Activated effector memory CD4-positive, alpha-beta T cell treated with anti-CD3 and anti-CD28 coated beads, Interleukin-2, amount 50 U/mL, for 16 hours (primary cell): Measurements from ENCODE around the gene PAK1IP1.
"Not testable (repeated sequence)": the region's sequence is repeated elsewhere in the genome, so short reads cannot be mapped to it uniquely, and the experiment has no call there.

ENCODE experiments used
- DNase-seq: peaks from one replicate; pipeline ENCODE4 v3.0.0-alpha.2; 2020

Gene PAK1IP1

DNA sequence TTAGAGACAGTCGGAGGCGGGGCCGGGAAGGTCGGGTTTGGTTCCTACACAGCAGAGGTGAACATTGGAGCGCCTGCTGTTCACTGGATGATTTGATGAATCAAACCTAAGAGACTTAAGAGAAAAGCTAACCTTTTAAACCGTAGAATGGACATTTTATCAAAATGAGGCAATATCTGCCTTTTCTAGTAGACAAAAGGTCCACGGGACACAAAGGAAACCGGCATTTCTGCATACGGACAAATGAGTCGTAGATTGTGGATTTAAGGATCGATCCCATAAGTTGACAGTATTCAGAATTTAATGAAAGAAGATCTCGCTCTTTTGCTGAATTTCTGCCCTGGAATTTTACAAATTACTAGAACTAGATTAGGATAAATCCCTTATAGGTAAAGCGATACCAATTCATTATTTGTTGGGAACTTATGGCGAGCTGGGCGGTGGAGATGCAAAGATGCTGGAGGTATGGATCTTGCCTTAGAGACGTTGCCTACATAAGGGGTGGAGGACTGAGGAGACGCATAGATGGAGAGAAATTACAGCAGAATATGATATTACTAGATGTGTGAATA is 400 bp downstream of the PAK1IP1 start:
- no peak for DNase-seq

- no peak for DNase-seq
These were observed 1.9 kb downstream of the PAK1IP1 start for GRCh38 chr6:10696655-10697054.

DNA sequence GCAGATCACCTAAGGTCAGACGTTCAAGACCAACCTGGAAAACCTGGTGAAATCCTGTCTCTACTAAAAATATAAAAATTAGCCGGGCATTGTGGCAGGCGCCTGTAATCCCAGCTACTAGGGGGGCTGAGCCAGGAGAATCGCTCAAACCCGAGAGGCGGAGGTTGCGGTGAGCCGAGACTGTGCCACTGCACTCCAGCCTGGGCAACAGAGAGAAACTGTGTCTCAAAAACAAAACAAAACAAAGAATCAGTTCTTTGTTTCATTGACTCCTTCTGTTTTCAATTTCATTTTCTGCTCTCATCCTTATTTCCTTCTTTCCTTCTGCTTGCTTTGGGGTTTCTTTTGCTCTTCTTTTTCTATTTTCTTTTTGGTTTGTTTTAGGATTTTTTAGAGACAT is 19.2 kb downstream of the PAK1IP1 start:
- no peak for DNase-seq

DNA sequence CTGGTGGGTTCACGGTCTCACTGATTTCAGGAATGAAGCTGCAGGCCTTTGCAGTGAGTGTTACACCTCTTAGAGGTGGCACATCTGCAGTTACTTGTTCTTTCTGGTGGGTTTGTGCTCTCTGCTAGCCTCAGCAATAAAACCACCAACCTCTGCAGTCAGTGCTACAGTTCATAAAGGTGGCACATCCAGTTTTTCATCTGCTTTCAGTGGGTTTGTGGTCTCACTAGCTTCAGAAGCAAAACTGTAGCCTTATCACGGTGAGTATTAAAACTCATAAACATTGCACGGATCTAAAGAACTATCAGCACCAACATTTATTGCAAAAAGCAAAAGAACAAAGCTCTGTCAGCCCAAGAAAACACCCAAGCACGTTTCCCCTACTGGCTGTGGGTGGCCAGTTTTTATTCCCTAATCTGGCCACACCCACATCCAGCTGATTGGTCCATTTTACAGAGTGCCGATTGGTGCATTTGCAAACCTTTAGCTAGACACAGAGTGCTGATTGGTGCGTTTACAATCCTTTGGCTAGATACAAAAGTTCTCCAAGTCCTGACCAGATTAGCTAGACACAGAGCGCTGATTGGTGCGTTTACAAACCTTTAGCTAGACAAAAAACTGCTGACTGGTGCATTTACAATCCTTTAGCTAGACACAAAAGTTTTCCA is 24.7 kb downstream of the PAK1IP1 start:
- peak; percentile 68 for DNase-seq

DNA sequence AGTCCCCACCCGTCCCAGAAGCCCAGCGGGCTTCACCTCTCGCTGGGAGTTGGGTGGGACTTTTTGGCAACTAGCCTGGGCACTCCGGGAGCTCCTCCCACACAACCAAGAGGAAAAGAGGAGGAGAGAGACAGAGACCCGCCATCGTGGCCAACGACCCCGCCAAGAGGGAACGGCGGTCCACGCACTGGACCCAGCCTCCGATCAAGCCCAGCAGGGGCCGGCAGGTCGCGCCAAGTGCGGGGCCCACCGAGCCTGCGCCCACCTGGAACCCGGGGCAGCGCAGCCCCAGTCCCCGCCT is 25.1 kb downstream of the PAK1IP1 start:
- no peak for DNase-seq

DNA sequence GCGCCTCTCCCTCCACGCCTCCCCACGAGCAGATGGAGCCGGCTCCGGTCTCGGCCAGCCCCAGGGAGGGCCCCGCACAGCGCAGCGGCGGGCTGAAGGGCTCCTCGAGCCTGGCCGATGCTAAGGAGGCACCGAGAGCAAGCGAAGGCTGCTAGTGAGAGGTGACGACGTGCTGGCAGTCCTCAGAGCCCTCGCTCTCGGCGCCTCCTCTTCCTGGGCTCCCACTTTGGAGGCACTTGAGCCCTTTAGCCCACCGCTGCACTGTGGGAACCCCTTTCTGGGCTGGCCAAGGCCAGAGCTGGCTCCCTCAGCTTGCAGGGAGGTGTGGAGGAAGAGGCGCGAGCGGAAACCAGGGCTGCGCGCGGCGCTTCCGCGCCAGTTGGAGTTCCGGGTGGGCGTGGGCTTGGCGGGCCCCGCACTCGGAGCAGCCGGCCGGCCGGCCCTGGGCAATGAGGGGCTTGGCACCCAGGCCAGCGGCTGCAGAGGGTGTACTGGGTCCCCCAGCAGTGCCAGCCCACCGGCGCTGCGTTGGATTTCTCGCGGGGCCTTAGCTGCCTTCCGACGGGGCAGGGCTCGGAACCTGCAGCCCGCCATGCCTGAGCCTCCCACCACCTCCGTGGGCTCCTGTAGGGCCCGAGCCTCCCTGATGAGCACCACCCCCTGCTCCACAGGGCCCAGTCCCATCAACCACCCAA is 25.6 kb downstream of the PAK1IP1 start:
- peak; percentile 87 for DNase-seq

DNA sequence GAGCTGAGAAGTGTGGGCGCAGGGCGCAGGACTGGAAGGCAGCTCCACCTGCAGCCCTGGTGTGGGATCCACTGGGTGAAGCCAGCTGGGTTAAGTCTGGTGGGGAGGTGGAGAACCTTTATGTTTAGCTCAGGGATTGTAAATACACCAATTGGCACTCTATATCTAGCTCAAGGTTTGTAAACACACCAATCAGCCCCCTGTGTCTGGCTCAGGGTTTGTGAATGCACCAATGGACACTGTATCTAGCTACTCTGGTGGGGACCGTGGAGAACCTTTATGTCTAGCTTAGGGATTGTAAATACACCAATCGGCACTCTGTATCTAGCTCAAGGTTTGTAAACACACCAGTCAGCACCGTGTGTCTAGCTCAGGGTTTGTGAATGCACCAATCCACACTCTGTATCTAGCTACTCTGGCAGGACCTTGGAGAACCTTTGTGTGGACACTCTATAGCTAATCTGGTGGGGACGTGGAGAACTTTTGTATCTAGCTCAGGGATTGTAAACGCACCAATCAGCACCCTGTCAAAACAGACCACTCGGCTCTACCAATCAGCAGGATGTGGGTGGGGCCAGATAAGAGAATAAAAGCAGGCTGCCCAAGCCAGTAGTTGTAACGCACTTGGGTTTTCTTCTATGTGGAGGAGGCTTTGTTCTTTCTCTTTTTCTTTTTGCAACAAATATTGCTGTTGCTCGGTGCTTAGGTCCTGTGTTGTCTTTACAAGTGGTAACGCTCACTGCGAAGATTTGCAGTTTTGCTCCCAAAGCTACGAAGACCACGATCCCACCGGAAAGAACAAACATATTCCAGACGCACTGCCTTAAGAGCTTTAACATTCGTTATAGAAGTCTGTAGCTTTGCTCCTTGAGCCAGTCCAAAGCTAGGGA is 26.4 kb downstream of the PAK1IP1 start:
- not testable (repeated sequence) for DNase-seq

GRCh38 chr6:10721850-10722569 is 27.2 kb downstream of the PAK1IP1 start:
- no peak for DNase-seq

DNA sequence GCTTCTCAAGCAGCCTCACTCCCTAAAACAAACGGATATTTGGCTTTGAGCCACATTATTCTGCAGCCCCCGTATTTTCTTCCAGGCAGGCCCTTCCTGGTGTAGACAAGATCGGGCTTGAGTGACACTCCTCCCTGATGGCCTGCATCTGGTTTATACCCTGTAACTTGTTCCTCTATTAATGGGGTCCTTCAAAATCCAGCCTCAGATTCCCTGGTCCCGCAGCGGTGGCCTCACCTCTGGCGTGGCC is 27.7 kb downstream of the PAK1IP1 start:
- no peak for DNase-seq

GRCh38 chr6:10722820-10723566 is 28.2 kb downstream of the PAK1IP1 start, which contains the start of gene TMEM14C:
TSS of gene TMEM14C (plus strand) at chr6:10723070. CDS start at chr6:10724614, 1,544 bp downstream.
- peak; percentile 94 for DNase-seq

DNA sequence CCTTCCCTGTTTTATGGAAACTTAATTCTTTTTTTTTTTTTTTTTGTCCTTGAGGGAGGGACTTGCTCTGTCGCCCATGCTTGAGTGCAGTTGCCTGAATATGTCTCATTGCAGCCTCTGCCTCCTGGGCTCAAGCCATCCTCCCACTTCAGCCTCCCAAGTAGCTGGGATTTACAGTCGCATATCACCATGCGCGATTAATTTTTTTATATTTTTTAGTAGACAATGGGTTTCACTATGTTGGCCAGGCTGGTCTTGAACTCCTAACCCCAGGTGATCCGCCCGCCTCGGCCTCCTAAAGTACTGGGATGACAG is 28.8 kb downstream of the PAK1IP1 start:
- no peak for DNase-seq

DNA sequence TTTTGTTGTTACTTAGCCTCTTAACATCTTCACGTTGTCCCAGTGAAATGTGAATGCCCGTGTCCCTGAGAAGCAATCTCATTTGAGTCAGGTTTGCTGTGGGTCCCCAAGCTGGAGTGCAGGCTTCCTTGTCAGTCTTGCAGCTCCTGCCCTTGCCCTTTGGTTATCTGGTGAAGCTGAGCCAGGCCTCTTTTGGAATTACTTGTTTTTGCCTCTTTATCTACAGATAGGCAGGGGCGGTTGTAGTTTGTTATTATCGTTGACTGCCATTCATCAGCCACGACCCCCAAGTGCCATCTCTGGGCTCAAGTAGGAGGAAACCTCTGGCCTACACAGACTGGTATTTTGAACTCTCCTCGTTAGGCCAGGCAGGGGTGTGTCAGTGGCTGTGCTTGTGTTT is 30.3 kb downstream of the PAK1IP1 start:
- no peak for DNase-seq

DNA sequence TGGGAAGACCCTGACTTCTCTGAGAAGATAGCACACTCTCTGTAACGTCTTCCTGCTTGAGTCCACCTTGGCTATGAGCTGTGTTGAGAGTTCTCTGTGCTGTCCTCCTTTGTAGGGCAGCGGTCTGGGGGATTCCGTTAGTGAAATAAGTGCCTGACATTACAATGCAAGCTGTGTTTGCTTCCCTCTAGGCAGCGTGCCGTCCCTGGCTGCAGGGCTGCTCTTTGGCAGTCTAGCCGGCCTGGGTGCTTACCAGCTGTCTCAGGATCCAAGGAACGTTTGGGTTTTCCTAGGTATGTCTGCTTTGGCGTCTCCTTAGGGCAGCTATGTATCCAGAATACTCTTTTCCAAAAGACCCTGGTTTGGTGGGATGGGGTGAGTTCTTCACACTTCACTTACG is 30.9 kb downstream of the PAK1IP1 start:
- no peak for DNase-seq

GRCh38 chr6:10730254-10730653 is 35.5 kb downstream of the PAK1IP1 start:
- DNase-seq, result no peak

DNA sequence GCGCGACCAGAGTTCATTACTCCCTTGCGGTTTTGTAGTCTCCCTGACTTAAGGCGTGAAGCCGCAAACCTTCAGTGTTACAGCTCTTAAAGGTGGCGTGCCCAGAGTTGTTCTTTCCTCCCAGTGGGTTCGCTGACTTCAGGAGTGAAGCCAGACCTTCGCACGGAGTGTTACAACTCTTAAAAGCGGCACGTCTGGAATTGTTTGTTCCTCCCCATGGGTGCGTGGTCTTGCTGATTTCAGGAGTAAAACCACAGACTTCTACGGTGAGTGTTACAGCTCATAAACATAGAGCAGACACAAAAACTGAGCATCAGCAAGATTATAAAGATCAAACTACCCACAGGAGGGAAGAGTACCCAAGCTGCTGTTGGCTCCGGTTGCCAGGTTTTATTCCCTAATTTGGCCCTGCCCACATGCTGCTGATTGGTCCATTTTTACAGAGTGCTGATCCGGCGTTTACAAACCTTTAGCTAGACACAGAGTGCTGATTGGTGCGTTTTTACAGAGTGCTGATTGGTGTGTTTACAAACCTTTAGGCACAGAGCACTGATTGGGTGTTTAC is 38.5 kb downstream of the PAK1IP1 start:
- no peak for DNase-seq

DNA sequence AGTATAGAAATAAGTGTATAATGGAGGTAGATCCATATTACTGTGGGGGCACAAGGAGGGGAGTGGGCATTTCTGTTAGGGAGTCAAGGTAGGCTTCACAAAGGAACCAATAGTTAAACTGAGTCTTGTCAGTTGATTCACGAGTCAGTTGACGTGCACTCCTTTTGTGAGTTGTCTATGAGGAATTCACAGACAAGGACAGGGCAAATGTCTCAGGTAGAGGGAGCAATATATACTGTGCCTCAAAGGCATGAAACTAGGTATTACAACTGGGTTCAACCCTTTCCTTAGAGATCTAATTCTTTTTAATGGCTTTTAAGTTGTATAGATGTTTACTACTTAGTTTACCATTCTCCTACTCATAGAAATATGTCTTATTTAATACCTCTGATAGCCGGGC is 39.1 kb downstream of the PAK1IP1 start:
- no peak for DNase-seq

DNA sequence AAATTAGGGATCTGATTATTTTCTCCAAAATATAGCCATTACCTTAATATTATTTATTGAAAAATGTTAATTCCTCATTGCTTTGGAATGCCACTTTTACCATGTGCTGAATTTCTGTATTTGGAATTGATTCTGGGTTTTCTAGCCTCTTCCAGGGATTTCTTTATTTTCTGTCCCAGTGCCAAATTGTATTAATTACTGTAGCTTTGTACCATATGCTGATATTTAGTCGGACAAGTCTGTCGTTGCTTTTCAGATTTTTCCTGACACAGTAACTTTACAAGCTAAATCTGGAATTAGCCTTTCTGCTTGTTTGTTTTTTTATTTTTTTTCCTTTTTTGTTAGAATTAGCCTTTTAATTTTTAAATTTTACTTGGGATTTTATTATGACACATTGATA is 42.0 kb downstream of the PAK1IP1 start:
- DNase-seq, result no peak

DNA sequence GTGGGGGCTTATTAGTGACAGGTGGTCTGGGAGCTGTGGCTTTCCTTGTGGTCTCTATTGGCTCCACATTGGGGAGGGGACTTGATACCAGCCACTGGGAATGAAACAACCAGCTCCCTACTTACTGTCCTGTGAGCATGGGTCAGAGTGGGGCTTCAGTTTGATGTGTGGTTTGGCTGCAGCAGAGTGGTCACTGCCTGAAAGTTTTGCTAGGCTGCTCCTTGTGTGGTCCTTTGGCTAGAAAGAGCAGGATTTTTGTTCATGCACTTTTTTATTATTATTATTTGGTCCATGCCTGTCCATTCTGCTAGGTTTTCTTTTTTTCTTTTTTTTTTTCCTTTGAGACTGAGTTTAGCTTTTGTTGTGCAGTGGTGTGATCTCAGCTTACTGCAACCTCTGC is 45.3 kb downstream of the PAK1IP1 start:
- no peak for DNase-seq

GRCh38 chr6:10741643-10742042 is 46.9 kb downstream of the PAK1IP1 start:
- not testable (repeated sequence) for DNase-seq

- no peak for DNase-seq
These were observed 47.5 kb downstream of the PAK1IP1 start for GRCh38 chr6:10742251-10742650.

- no peak for DNase-seq
These were observed 48.7 kb downstream of the PAK1IP1 start for GRCh38 chr6:10743515-10743914.

GRCh38 chr6:10745116-10745515 is 50.3 kb downstream of the PAK1IP1 start:
- DNase-seq, result no peak
